Upper lobe of left lung (tissue), 6 donors: ENCODE results near the gene CXCR3. TPM values are rescaled to one million over a fixed set of nuclear protein-coding genes. Genes with fewer than 3 reads are reported as not detected.
A peak's percentile ranks its signal among the peaks of the same experiment; 100 is the strongest.
"Not testable (repeated sequence)": the region's sequence is repeated elsewhere in the genome, so short reads cannot be mapped to it uniquely, and the experiment has no call there.

Experiments
- ATAC-seq, 2 donors: fragments of 200-7000 bp; cut with Tn5 transposase; one replicate each; pipeline ENCODE4 v1.9.1; 2022; ENCODE audit warnings: mild to moderate bottlenecking in 2 of 2, moderate library complexity in 2 of 2; ENCODE audit not compliant: low FRiP score in 2 of 2
- DNase-seq, 2 donors: peaks; one replicate each; pipeline ENCODE4 v3.0.0-alpha.2; 2019 to 2020
- H3K27ac ChIP-seq, 4 donors: fragments of 200-600 bp; sonication (generic); one replicate each; pipeline ENCODE4 v1.5.1; 2016 to 2019
- H3K27me3 ChIP-seq, 4 donors: fragments of 200-600 bp; sonication (generic); one replicate each; pipeline ENCODE4 v1.5.1; 2017 to 2019
- H3K36me3 ChIP-seq, 4 donors: fragments of 200-600 bp; sonication (generic); one replicate each; pipeline ENCODE4 v1.5.1; 2016 to 2019
- H3K4me1 ChIP-seq, 4 donors: fragments of 200-600 bp; sonication (generic); one replicate each; pipeline ENCODE4 v1.5.1; 2018 to 2019
- H3K4me3 ChIP-seq, 4 donors: fragments of 200-600 bp; sonication (generic); one replicate each; pipeline ENCODE4 v1.5.1; 2017 to 2019; ENCODE audit warnings: mild to moderate bottlenecking in 2 of 4, moderate library complexity in 1 of 4
- H3K9me3 ChIP-seq, 4 donors: fragments of 200-600 bp; sonication (generic); one replicate each; pipeline ENCODE4 v1.5.1; 2018 to 2019
- CTCF ChIP-seq, 6 experiments: fragments of 450-650 bp in 4 of 6; fragments of 200-600 bp in 2 of 6; sonication (generic) in 2 of 6; IDR thresholded peaks; one replicate each; pipeline ENCODE4 v1.5.1; 2016 to 2019; ENCODE audit warnings: antibody characterized with exemption in 6 of 6
- EP300 ChIP-seq, 4 donors: sonication (generic); formaldehyde crosslinking; IDR thresholded peaks; one replicate each; pipeline ENCODE4 v1.5.1; 2017; ENCODE audit warnings: antibody characterized with exemption in 4 of 4, control low read depth in 2 of 4
- POLR2A ChIP-seq, 4 donors: fragments of 450-650 bp; IDR thresholded peaks; one replicate each; pipeline ENCODE4 v1.5.1; 2016 to 2017; ENCODE audit warnings: antibody characterized with exemption in 4 of 4, mild to moderate bottlenecking in 2 of 4
- POLR2AphosphoS5 ChIP-seq, 2 donors: sonication (generic); formaldehyde crosslinking; IDR thresholded peaks; one replicate each; pipeline ENCODE4 v1.5.1; 2017; ENCODE audit warnings: antibody characterized with exemption in 2 of 2
- whole genome bisulfite sequencing, 2 donors: methylation state at CpG; one replicate each; pipeline ENCODE4 v1.1.5; 2017 to 2018; 5-methylcytosine and 5-hydroxymethylcytosine counted together
- total RNA-seq, 6 donors: library from RNA; depleted of rRNA in 4 of 6; stranded (reverse); fragments of >200 nt in 4 of 6; gene quantifications; one replicate each; pipeline versions ENCODE4 v1.1.0 to v1.2.1, GENCODE V29; 2016 to 2021
- donor health status: DM: no; HTN: no; CAD: no; lungs with moderate emphysema.
- donor health status: DM: no; HTN: yes; CAD: no; lungs with severe emphysema.

CXCR3 gene
- total RNA-seq, 6 donors from 2014 or later, result 0.76 to 5.2 (median 0.97) TPM; not detected in 1

DNA sequence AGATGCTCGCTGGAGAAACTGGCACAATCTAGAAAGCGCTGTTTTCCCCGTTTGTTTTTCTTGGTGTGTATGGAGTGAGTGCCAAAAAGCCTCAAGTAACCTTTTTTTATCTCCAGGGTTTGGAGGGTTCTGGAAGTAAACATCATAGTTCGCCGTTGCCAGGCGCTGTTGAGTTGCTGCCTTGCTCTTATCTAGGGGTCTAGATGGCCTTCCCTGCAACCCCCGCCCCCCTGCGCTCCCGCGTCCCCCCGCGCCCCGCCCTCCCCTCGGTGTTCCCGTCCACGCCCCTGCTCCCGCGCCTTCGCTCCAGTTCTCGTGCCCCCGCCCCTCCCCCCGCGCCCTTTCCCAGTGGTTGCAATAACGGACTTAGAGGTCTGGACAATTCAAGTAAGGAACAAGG is 40.6 kb downstream of the CXCR3 start:
- no peak overlapping the region for H3K4me3 ChIP-seq
- H3K36me3 ChIP-seq, result peaks cover 0 to 28% (median 10%) of the 10 kb centered on the region in 4 donors
- TF ChIP-seq POLR2A (IDR thresholded peaks at IDR 0.05) (no peak), POLR2AphosphoS5 (IDR thresholded peaks at IDR 0.05) (no peak), CTCF (IDR thresholded peaks at IDR 0.05) (no peak), EP300 (IDR thresholded peaks at IDR 0.05) (no peak)
- DNase-seq (peak in 1 of 2 donors; percentile 56), ATAC-seq (no peak)
- H3K27ac ChIP-seq, result no peak overlapping the region
- WGBS, 2 donors, result 86 to 92% methylated on average over 11 to 19 of the region's 24 CpGs
- H3K9me3 ChIP-seq, result no peaks in the 10 kb centered on the region
- no peaks in the 10 kb centered on the region for H3K27me3 ChIP-seq
- no peaks in the 10 kb centered on the region for H3K4me1 ChIP-seq

DNA sequence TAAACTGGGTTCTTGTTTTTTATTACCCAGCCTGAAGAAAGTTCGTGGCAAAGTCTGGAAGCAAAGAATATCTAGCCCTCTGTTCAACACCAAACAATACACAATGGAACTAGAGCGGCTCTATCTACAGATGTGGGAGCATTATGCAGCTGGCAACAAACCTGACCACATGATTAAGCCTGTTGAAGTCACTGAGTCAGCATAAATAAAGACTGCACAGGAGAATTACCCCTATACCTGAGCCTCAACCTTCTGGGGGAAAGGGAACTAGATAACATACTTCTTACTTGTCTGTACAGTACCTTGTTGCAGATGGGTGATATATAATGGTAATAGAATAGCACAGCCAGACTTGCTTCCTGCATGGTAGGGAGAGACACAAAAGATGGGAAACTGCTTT is 44.7 kb downstream of the CXCR3 start:
- ATAC-seq (no peak), DNase-seq (no peak)
- peaks cover 0 to 64% (median 19%) of the 10 kb centered on the region in 4 donors for H3K36me3 ChIP-seq
- no peaks in the 10 kb centered on the region for H3K27me3 ChIP-seq
- H3K4me1 ChIP-seq, result no peaks in the 10 kb centered on the region
- H3K9me3 ChIP-seq, result no peaks in the 10 kb centered on the region
- H3K4me3 ChIP-seq, result no peak overlapping the region
- WGBS, 2 donors, result 76 to 80% methylated on average over 1 to 2 of the region's 2 CpGs
- TF ChIP-seq CTCF (IDR thresholded peaks at IDR 0.05) (no peak), POLR2AphosphoS5 (IDR thresholded peaks at IDR 0.05) (no peak), POLR2A (IDR thresholded peaks at IDR 0.05) (no peak), EP300 (IDR thresholded peaks at IDR 0.05) (no peak)
- no peak overlapping the region for H3K27ac ChIP-seq

GRCh38 chrX:71571390-71571789 is 46.9 kb downstream of the CXCR3 start:
- not testable (repeated sequence) for H3K27me3 ChIP-seq

More at GRCh38 chrX:71571390-71571789, 46.9 kb downstream of the CXCR3 start:
- Histone ChIP-seq H3K36me3 (peaks cover 4 to 75% (median 30%) of the 10 kb centered on the region in 4 donors), H3K27ac (peak overlapping the region in 1 of 4 donors; percentile 26)
- not testable (repeated sequence) for H3K9me3 ChIP-seq, H3K4me3 ChIP-seq, H3K4me1 ChIP-seq, ATAC-seq
- WGBS, 2 donors, result 78 to 83% methylated on average over 8 of the region's 8 CpGs
- DNase-seq, result peak in 1 of 2 donors; percentile 63

Other genes with a start within 250 kb of the CXCR3 start
- 100 to 1,000 TPM in 5 of 6 donors, 10 to 100 TPM in 1; 88.3 to 315 (median 159) TPM for gene OGT, start 85.4 kb downstream of the CXCR3 start, total RNA-seq
- 1 to 10 TPM; 1.1 to 7.3 (median 2.9) TPM for gene GCNA, start 40.1 kb downstream of the CXCR3 start, total RNA-seq
- gene CXorf49, start 99.8 kb upstream of the CXCR3 start, total RNA-seq, result not detected
- gene CXorf49B, start 144.8 kb upstream of the CXCR3 start, total RNA-seq, result not detected